Panc1 (cell line): ENCODE measurements around the gene RP2.

Experiments used
- CTCF ChIP-seq: fragments of 450-650 bp; IDR thresholded peaks from 2 replicates; pipeline ENCODE4 v1.5.1; 2017; ENCODE audit warnings: mild to moderate bottlenecking
- POLR2AphosphoS5 ChIP-seq: IDR thresholded peaks from 2 replicates; pipeline ENCODE4 v1.6.1; 2012; ENCODE audit warnings: mild to moderate bottlenecking, low read depth, low read length, moderate library complexity

- TF ChIP-seq CTCF (no peak), POLR2AphosphoS5 (no peak)
Measured at GRCh38 chrX:46840946-46841345, 4.1 kb downstream of the RP2 start.
